DOHH2 (cell line): ENCODE results near the gene C1D.
"Not testable (repeated sequence)": the region's sequence is repeated elsewhere in the genome, so short reads cannot be mapped to it uniquely, and the experiment has no call there.

ENCODE experiments used
- EZH2phosphoT487 ChIP-seq: fragments of 200-600 bp; sonication (generic); IDR thresholded peaks from 2 replicates; pipeline ENCODE4 v1.6.1; 2017; ENCODE audit warnings: borderline replicate concordance, mild to moderate bottlenecking, antibody characterized with exemption, low read length, moderate library complexity, mixed read lengths
- TF ChIP-seq, protein P1 (sequence below): fragments of 200-600 bp; sonication (generic); IDR thresholded peaks from one replicate; pipeline ENCODE4 v1.5.1; 2014; ENCODE audit warnings: antibody characterized with exemption, mild to moderate bottlenecking, low read depth, low read length; ENCODE audit not compliant: poor library complexity, severe bottlenecking

DNA sequence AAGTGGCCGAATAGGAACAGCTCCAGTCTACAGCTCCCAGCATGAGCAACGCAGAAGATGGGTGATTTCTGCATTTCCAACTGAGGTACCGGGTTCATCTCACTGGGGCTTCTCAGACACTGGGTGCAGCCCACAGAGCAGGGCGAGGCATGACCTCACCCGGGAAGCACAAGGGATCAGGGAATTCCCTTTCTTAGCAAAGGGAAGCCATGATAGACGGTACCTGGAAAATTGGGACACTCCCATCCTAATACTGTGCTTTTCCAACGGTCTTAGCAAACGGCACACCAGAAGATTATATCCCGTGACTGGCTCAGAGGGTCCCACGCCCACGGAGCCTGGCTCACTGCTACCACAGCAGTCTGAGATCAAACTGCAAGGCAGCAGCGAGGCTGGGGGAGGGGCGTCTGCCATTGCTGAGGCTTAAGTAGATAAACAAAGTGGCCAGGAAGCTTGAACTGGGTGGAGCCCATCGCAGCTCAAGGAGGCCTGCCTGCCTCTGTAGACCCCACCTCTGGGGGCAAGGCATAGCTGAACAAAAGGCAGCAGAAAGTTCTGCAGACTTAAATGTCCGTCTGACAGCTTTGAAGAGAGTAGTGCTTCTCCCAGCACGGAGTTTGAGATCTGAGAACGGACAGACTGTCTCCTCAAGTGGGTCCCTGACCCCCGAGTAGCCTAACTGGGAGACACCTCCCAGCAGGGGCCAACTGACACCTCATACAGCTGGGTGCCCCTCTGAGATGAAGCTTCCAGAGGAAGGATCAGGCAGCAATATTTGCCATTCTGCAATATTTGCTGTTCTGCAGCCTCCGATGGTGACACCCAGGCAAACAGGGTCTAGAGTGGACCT is 1.2 kb upstream of the C1D start:
- TF ChIP-seq, protein P1, sequence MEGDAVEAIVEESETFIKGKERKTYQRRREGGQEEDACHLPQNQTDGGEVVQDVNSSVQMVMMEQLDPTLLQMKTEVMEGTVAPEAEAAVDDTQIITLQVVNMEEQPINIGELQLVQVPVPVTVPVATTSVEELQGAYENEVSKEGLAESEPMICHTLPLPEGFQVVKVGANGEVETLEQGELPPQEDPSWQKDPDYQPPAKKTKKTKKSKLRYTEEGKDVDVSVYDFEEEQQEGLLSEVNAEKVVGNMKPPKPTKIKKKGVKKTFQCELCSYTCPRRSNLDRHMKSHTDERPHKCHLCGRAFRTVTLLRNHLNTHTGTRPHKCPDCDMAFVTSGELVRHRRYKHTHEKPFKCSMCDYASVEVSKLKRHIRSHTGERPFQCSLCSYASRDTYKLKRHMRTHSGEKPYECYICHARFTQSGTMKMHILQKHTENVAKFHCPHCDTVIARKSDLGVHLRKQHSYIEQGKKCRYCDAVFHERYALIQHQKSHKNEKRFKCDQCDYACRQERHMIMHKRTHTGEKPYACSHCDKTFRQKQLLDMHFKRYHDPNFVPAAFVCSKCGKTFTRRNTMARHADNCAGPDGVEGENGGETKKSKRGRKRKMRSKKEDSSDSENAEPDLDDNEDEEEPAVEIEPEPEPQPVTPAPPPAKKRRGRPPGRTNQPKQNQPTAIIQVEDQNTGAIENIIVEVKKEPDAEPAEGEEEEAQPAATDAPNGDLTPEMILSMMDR = not testable (repeated sequence)
- not testable (repeated sequence) for TF ChIP-seq EZH2phosphoT487
